Type B pancreatic cell (in vitro differentiated cells): ENCODE measurements around the gene CEP20. TPM values are rescaled to one million over a fixed set of nuclear protein-coding genes. Genes with fewer than 3 reads are reported as not detected.
A peak's percentile ranks its signal among the peaks of the same experiment; 100 is the strongest.

Source experiments
- DNase-seq: peaks from one replicate; pipeline ENCODE4 v3.0.0; 2021; ENCODE audit warnings: mixed read lengths; ENCODE audit not compliant: unreplicated experiment; ENCODE audit errors: extremely low spot score
- H3K27ac Mint-ChIP-seq: 2 replicates; pipeline ENCODE4 v1.8.0; 2021; ENCODE audit warnings: mild to moderate bottlenecking, mixed read lengths
- H3K27me3 Mint-ChIP-seq: 2 replicates; pipeline ENCODE4 v1.8.0; 2021; ENCODE audit warnings: mixed read lengths
- H3K36me3 Mint-ChIP-seq: 2 replicates; pipeline ENCODE4 v1.8.0; 2021; ENCODE audit warnings: mixed read lengths
- H3K4me1 Mint-ChIP-seq: one replicate; pipeline ENCODE4 v1.8.0; 2021; ENCODE audit warnings: mixed read lengths; ENCODE audit not compliant: unreplicated experiment
- H3K4me3 Mint-ChIP-seq: 2 replicates; pipeline ENCODE4 v1.8.0; 2021; ENCODE audit warnings: mild to moderate bottlenecking, mixed read lengths
- H3K9me3 Mint-ChIP-seq: 2 replicates; pipeline ENCODE4 v1.8.0; 2021; ENCODE audit warnings: mixed read lengths
- total RNA-seq: library from RNA; stranded (reverse); gene quantifications from 2 replicates; pipeline ENCODE4 v1.2.1, GENCODE V29; 2021; ENCODE audit warnings: low replicate concordance
- TF ChIP-seq, protein P1 (sequence below): fragments of 200-600 bp; sonication (generic); conservative IDR thresholded peaks from 2 replicates; pipeline ENCODE4 v1.5.0; 2021; ENCODE audit warnings: antibody characterized with exemption, mild to moderate bottlenecking

Gene CEP20
- total RNA-seq, 1 donor from 2014 or later, result 25.4 TPM

- Mint-ChIP-seq H3K9me3 (no peaks in the 10 kb centered on the region), H3K4me1 (peaks cover 5% of the 10 kb centered on the region), H3K27ac (no peak overlapping the region), H3K4me3 (peak overlapping the region; percentile 65), H3K27me3 (peaks cover 55% of the 10 kb centered on the region), H3K36me3 (peaks cover 3% of the 10 kb centered on the region)
- TF ChIP-seq, protein P1, sequence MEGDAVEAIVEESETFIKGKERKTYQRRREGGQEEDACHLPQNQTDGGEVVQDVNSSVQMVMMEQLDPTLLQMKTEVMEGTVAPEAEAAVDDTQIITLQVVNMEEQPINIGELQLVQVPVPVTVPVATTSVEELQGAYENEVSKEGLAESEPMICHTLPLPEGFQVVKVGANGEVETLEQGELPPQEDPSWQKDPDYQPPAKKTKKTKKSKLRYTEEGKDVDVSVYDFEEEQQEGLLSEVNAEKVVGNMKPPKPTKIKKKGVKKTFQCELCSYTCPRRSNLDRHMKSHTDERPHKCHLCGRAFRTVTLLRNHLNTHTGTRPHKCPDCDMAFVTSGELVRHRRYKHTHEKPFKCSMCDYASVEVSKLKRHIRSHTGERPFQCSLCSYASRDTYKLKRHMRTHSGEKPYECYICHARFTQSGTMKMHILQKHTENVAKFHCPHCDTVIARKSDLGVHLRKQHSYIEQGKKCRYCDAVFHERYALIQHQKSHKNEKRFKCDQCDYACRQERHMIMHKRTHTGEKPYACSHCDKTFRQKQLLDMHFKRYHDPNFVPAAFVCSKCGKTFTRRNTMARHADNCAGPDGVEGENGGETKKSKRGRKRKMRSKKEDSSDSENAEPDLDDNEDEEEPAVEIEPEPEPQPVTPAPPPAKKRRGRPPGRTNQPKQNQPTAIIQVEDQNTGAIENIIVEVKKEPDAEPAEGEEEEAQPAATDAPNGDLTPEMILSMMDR, result no peak
- DNase-seq, result no peak
Observed at GRCh38 chr16:15858921-15859668, 29.3 kb downstream of the CEP20 start.

DNA sequence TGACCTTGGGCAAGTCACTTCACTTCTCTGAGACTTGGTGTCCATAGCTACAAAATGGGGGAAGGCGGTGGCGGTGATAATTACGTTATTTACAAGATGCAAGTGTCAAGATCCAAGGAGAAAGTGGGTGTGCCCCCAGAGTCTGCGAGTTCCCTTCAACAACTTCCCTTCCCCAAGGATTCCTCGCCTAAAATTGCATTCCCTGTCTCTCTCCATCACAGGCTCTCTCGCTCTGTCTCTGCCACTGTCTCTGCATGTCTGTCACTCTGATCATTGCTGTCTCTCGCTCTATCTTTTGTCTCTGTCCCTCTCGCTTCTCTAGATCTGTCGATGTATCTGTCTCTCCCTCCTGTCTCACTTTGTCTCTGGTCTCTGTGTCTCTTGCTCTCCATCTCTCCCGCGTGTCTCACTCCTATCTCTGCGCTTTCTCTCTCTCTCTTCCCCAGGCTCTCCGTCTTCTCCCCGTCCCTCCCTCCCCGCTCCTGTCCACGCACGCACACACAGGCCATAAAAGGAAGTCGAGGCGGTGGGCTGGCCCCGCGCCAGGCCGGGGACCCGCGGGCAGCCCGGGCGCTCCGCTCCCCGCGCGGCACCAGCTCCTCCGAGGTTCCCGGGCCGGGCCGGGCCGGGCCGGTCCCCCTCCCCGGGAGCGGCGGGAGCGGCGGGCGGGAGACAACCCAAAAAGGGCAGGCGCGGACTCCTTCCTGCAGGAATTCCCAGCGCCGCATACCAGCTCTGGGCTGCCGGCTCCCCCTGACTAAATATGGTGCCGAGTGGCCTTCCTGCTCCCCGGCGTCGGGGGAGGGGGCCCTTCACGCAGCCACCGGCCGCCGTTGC lies 30.5 kb downstream of the CEP20 start:
- peaks cover 62% of the 10 kb centered on the region for H3K27me3 Mint-ChIP-seq
- peak overlapping the region; percentile 87 for H3K4me3 Mint-ChIP-seq
- DNase-seq, result no peak
- peaks cover 5% of the 10 kb centered on the region for H3K4me1 Mint-ChIP-seq
- TF ChIP-seq, protein P1, result no peak
- no peaks in the 10 kb centered on the region for H3K9me3 Mint-ChIP-seq
- peaks cover 3% of the 10 kb centered on the region for H3K36me3 Mint-ChIP-seq
- H3K27ac Mint-ChIP-seq, result no peak overlapping the region

DNA sequence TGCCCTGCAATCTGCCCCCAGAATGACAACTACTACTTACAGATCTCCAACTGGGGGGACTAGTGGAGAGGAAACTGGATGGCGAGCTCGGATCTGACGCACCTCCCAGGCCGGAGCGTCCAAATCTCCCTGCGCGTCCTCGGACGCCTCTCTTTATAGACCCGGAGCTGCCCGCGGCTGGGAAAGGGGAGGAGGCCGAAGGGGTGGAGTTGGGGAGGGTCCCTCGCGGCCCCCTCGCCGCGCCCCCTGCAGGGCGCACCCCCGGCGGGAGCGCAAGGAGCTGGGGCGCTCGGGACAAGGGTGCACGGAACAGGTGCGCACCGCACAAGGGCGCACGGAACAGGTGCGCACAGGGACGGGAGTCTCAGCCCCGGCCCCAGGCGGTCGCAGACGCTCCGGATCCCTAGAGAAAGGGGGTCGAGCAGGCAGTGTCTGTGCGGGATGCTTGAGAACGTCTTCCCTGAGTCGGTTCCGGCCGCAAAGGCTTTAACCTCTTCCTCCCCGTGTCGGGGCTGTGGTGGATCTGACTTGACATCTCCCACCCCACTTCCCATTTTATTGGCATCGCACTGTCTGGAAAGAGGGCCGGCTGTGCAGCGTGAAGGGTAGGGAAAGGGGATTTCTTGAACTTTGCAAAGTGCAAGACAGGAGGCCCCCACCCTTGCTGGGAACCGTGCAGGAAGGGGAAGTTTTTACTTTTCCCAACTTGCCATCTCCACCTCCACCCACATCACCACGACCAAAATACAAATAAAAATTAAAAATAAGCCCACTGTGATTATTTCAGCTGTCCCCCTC lies 31.3 kb downstream of the CEP20 start, which contains the start of gene MYH11:
Gene MYH11 (minus strand): TSS at position 128 of the 798 bp plus-strand sequence. CDS start 18,776 bp downstream, outside the sequence.
- Mint-ChIP-seq H3K4me1 (peaks cover 5% of the 10 kb centered on the region), H3K27ac (no peak within 1 kb of the TSS), H3K27me3 (peaks cover 58% of the 10 kb centered on the region), H3K9me3 (no peaks in the 10 kb centered on the region), H3K4me3 (peak within 1 kb of the TSS; percentile 87), H3K36me3 (peaks cover 3% of the 10 kb centered on the region)
- TF ChIP-seq, protein P1, result no peak
- DNase-seq, result no peak

- H3K9me3 Mint-ChIP-seq, result no peaks in the 10 kb centered on the region
- H3K4me3 Mint-ChIP-seq, result no peak overlapping the region
- TF ChIP-seq, protein P1, result no peak
- no peak for DNase-seq
- peaks cover 68% of the 10 kb centered on the region for H3K27me3 Mint-ChIP-seq
- H3K36me3 Mint-ChIP-seq, result peaks cover 3% of the 10 kb centered on the region
- H3K4me1 Mint-ChIP-seq, result peaks cover 5% of the 10 kb centered on the region
- no peak overlapping the region for H3K27ac Mint-ChIP-seq
Observed at GRCh38 chr16:15856182-15856581, 32.2 kb downstream of the CEP20 start.

GRCh38 chr16:15855704-15856003 lies 32.7 kb downstream of the CEP20 start:
- TF ChIP-seq, protein P1, result no peak
- Mint-ChIP-seq H3K4me3 (no peak overlapping the region), H3K27ac (no peak overlapping the region), H3K4me1 (peaks cover 5% of the 10 kb centered on the region), H3K9me3 (no peaks in the 10 kb centered on the region), H3K27me3 (peaks cover 69% of the 10 kb centered on the region), H3K36me3 (peaks cover 3% of the 10 kb centered on the region)
- no peak for DNase-seq
